ENCODE results near the gene COLGALT1. TPM values are rescaled to one million over a fixed set of nuclear protein-coding genes. Genes with fewer than 3 reads are reported as not detected.
"Not testable (repeated sequence)": the region's sequence is repeated elsewhere in the genome, so short reads cannot be mapped to it uniquely, and the experiment has no call there.

The COLGALT1 gene
- total RNA-seq, 2 experiments from 2014 or later = 49.6 to 68.6 TPM

- Histone ChIP-seq H3K27ac (ENCODE audit: low read depth, low read length, poor library complexity, severe bottlenecking) (no peak overlapping the region), H3K9me2 (ENCODE audit: insufficient read depth, low read length) (no peaks in the 10 kb centered on the region), H3K4me2 (ENCODE audit: low read length) (no peak overlapping the region), H2AFZ (ENCODE audit: low read length) (no peak overlapping the region), H3K4me3 (ENCODE audit: low read depth, low read length, poor library complexity, severe bottlenecking) (no peak overlapping the region), H3K79me2 (ENCODE audit: insufficient read depth, low read depth, low read length) (no peaks in the 10 kb centered on the region), H3K36me3 (ENCODE audit: insufficient read depth, low read length) (peaks cover 71% of the 10 kb centered on the region), H4K20me1 (ENCODE audit: insufficient read depth, low read length) (no peaks in the 10 kb centered on the region), H3K4me1 (ENCODE audit: insufficient read depth, low read length, poor library complexity, severe bottlenecking) (no peaks in the 10 kb centered on the region), H3K9me3 (ENCODE audit: low read length) (no peaks in the 10 kb centered on the region)
- POLR2A ChIA-PET = interaction anchor here (0.5 kb wide), 1 partner anchor 19 kb away, joined by 3 read pairs; no protein-coding TSS in a partner anchor
- intact Hi-C loops (cut with micrococcal nuclease; ENCODE audit: unreplicated experiment) = no loop called here
- BruUV-seq (replicated peaks) = no TSS peak
- CTCF ChIA-PET (ENCODE audit: unreplicated experiment) = no interaction called here
- no peak for TF ChIP-seq CTCF (conservative IDR thresholded peaks at IDR 0.05; ENCODE audit: low read length)
- TF ChIP-seq EZH2phosphoT487 (IDR thresholded peaks at IDR 0.05; ENCODE audit: borderline replicate concordance, low read depth, low read length) = no peak
- DNase-seq (ENCODE audit: low spot score) = no peak
Measured at GRCh38 chr19:17548145-17548544, 7.3 kb upstream of the COLGALT1 start.

GRCh38 chr19:17549085-17549740 is 6.2 kb upstream of the COLGALT1 start:
- Histone ChIP-seq H3K9me2 (ENCODE audit: insufficient read depth, low read length) (no peaks in the 10 kb centered on the region), H3K4me2 (ENCODE audit: low read length) (no peak overlapping the region), H2AFZ (ENCODE audit: low read length) (no peak overlapping the region), H4K20me1 (ENCODE audit: insufficient read depth, low read length) (no peaks in the 10 kb centered on the region), H3K4me1 (ENCODE audit: insufficient read depth, low read length, poor library complexity, severe bottlenecking) (no peaks in the 10 kb centered on the region), H3K27ac (ENCODE audit: low read depth, low read length, poor library complexity, severe bottlenecking) (no peak overlapping the region), H3K79me2 (ENCODE audit: insufficient read depth, low read depth, low read length) (no peaks in the 10 kb centered on the region), H3K4me3 (ENCODE audit: low read depth, low read length, poor library complexity, severe bottlenecking) (no peak overlapping the region), H3K36me3 (ENCODE audit: insufficient read depth, low read length) (peaks cover 68% of the 10 kb centered on the region), H3K9me3 (ENCODE audit: low read length) (no peaks in the 10 kb centered on the region)
- POLR2A ChIA-PET = interaction anchor here (0.7 kb wide), 1 partner anchor 19 kb away, joined by 3 read pairs; no protein-coding TSS in a partner anchor
- no TSS peak for BruUV-seq (replicated peaks)
- CTCF ChIA-PET (ENCODE audit: unreplicated experiment) = no interaction called here
- intact Hi-C loops (cut with micrococcal nuclease; ENCODE audit: unreplicated experiment) = no loop called here
- DNase-seq (ENCODE audit: low spot score) = no peak
- TF ChIP-seq CTCF (conservative IDR thresholded peaks at IDR 0.05; ENCODE audit: low read length) = no peak

- intact Hi-C loops (cut with micrococcal nuclease; ENCODE audit: unreplicated experiment) = no loop called here
- no TSS peak for BruUV-seq (replicated peaks)
- H3K27ac ChIP-seq (ENCODE audit: low read depth, low read length, poor library complexity, severe bottlenecking) = no peak overlapping the region
- TF ChIP-seq CTCF (conservative IDR thresholded peaks at IDR 0.05; ENCODE audit: low read length) (no peak), EZH2phosphoT487 (IDR thresholded peaks at IDR 0.05; ENCODE audit: borderline replicate concordance, low read depth, low read length) (no peak)
- ChIA-PET CTCF (ENCODE audit: unreplicated experiment) (no interaction called here), POLR2A (no interaction called here)
- H3K9me2 ChIP-seq (ENCODE audit: insufficient read depth, low read length) = no peaks in the 10 kb centered on the region
- no peak overlapping the region for H3K4me2 ChIP-seq (ENCODE audit: low read length)
- H3K9me3 ChIP-seq (ENCODE audit: low read length) = no peaks in the 10 kb centered on the region
- no peaks in the 10 kb centered on the region for H4K20me1 ChIP-seq (ENCODE audit: insufficient read depth, low read length)
- peaks cover 5% of the 10 kb centered on the region for H3K4me1 ChIP-seq (ENCODE audit: insufficient read depth, low read length, poor library complexity, severe bottlenecking)
- no peaks in the 10 kb centered on the region for H3K79me2 ChIP-seq (ENCODE audit: insufficient read depth, low read depth, low read length)
- no peak overlapping the region for H3K4me3 ChIP-seq (ENCODE audit: low read depth, low read length, poor library complexity, severe bottlenecking)
- no peak overlapping the region for H2AFZ ChIP-seq (ENCODE audit: low read length)
- H3K36me3 ChIP-seq (ENCODE audit: insufficient read depth, low read length) = peaks cover 61% of the 10 kb centered on the region
- DNase-seq (ENCODE audit: low spot score) = no peak
Measured at GRCh38 chr19:17550076-17550667, 5.3 kb upstream of the COLGALT1 start.

- Histone ChIP-seq H3K79me2 (ENCODE audit: insufficient read depth, low read depth, low read length) (peaks cover 20% of the 10 kb centered on the region), H3K36me3 (ENCODE audit: insufficient read depth, low read length) (peaks cover 61% of the 10 kb centered on the region), H3K4me1 (ENCODE audit: insufficient read depth, low read length, poor library complexity, severe bottlenecking) (peaks cover 14% of the 10 kb centered on the region)
- CTCF ChIA-PET (ENCODE audit: unreplicated experiment); intact Hi-C loops (cut with micrococcal nuclease; ENCODE audit: unreplicated experiment); BruUV-seq (replicated peaks); H3K4me3 ChIP-seq (ENCODE audit: low read depth, low read length, poor library complexity, severe bottlenecking); DNase-seq (ENCODE audit: low spot score); H2AFZ ChIP-seq (ENCODE audit: low read length); H3K9me3 ChIP-seq (ENCODE audit: low read length); H3K4me2 ChIP-seq (ENCODE audit: low read length); H3K27ac ChIP-seq (ENCODE audit: low read depth, low read length, poor library complexity, severe bottlenecking); H4K20me1 ChIP-seq (ENCODE audit: insufficient read depth, low read length); H3K9me2 ChIP-seq (ENCODE audit: insufficient read depth, low read length): not testable (repeated sequence)
- POLR2A ChIA-PET = interaction anchor here (1.0 kb wide), 1 partner anchor 14 kb away, joined by 4 read pairs; no protein-coding TSS in a partner anchor
Measured at GRCh38 chr19:17552735-17553134, 2.7 kb upstream of the COLGALT1 start.

Measured in OCI-LY7 (cell line).